ENCODE measurements around the gene ITGB4.
A peak's percentile ranks its signal among the peaks of the same experiment; 100 is the strongest.

ITGB4 gene

DNA sequence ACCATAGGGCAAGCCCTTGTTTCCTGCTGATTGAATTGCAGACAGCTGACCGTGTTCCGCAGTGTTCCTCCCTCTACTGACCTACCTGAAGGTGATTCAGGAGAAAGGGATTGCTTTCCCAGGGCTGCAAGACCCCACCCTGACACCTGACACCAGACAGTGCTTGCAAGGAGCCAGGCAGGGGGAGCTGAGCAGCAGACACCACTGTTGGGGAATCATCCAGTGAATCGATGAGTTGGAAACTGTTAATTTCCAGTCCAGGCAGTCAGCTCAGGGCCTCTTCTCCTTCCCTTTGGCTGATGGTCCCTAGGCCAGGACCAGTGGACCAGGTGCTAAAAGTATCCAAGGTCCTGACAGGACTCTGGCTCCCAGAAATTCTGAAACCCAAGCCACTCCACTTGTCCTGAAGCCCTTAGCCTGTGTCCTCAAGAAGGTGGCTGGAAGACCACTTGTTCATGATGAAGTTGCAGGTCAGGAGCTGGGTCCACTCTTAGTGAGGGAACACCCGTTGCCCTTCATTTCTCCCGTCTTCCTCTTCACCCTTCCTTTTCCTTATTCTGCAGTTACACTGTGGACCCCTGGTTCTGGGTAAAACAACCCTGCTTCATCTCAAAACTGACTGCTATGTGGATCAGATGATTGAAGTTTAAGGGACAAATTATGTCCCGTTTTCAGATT is 53.9 kb downstream of the ITGB4 start:
- H3K4me3 ChIP-seq (ENCODE audit: low read depth, low read length): no peak overlapping the region
- no peak for DNase-seq (ENCODE audit: low read depth)
- TF ChIP-seq, protein P1, sequence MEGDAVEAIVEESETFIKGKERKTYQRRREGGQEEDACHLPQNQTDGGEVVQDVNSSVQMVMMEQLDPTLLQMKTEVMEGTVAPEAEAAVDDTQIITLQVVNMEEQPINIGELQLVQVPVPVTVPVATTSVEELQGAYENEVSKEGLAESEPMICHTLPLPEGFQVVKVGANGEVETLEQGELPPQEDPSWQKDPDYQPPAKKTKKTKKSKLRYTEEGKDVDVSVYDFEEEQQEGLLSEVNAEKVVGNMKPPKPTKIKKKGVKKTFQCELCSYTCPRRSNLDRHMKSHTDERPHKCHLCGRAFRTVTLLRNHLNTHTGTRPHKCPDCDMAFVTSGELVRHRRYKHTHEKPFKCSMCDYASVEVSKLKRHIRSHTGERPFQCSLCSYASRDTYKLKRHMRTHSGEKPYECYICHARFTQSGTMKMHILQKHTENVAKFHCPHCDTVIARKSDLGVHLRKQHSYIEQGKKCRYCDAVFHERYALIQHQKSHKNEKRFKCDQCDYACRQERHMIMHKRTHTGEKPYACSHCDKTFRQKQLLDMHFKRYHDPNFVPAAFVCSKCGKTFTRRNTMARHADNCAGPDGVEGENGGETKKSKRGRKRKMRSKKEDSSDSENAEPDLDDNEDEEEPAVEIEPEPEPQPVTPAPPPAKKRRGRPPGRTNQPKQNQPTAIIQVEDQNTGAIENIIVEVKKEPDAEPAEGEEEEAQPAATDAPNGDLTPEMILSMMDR (IDR thresholded peaks at IDR 0.05; ENCODE audit: insufficient read depth, low read depth, low read length, missing control alignments): no peak

DNA sequence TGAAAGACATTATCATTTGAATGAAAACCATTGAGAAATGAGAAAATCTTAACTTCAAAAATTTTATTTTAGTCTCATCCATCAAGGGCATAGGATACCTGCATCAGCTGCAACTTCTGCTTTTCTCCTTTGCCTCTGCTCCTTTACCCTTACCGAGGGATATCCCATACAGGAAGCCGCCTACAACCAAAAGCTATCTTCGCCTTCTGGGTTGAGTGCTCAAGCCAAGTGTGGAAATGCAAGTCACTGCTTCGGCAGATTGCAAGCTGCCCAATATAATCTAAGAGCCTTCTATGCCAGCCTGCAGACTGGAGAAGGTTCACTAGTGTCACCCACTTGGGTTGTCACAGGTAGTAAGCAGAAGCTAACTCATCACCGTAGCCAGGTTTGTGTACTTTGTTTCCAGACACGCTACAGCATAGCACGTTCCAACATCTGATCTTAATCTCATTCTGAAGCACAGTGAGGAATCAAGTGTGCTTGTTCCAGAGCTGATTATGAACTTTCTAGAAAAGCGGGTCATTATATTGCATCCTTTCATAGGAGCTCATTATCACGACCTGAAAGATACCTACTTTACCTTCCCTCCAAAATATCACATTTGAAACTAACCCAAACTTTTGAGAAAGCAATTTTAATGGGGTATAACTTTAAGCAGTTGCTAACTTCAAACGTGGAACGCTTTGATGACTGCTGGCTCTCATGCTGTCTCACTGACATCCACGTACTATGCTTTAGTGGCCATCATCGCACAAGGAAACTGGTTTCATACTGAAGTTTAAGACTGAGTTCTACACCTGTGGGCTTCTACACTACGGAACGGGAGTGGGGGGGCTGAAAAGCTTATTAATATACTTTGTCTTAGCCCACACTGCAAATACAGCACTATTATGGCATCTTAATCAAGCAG is 55.4 kb downstream of the ITGB4 start:
- TF ChIP-seq, protein P1 (IDR thresholded peaks at IDR 0.05; ENCODE audit: insufficient read depth, low read depth, low read length, missing control alignments): no peak
- DNase-seq (ENCODE audit: low read depth): no peak
- H3K4me3 ChIP-seq (ENCODE audit: low read depth, low read length): no peak overlapping the region

DNA sequence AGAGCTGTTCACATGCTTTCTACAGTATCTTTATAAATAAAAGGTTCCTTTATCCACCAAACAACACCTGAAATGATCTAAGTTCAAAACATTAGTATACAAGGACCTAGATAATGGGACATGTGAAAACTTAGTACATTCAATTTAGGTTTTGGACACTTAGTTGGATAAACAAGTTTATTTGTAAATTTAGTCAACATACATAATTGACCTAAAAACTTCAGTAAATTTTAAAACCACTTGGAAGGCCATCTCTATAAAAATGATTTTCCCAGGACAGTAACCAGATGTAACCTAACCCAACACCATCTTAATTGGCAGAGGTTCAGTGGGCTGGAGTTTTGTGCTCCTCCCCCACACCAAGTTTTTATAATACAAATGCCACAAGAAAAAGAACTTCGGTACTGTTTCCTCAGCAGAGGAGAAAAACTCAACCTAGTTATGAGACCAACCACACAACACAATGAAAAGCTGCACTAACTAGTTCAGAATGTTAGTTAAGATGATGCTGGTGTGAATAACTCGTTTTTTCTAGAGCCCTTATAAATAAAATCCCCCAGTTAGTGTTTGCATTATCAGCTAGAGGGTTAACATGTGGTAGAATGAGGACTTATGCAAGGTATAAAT is 56.1 kb downstream of the ITGB4 start:
- no peak for DNase-seq (ENCODE audit: low read depth)
- peak overlapping the region; percentile 85 for H3K4me3 ChIP-seq (ENCODE audit: low read depth, low read length)
- TF ChIP-seq, protein P1 (IDR thresholded peaks at IDR 0.05; ENCODE audit: insufficient read depth, low read depth, low read length, missing control alignments): no peak

DNA sequence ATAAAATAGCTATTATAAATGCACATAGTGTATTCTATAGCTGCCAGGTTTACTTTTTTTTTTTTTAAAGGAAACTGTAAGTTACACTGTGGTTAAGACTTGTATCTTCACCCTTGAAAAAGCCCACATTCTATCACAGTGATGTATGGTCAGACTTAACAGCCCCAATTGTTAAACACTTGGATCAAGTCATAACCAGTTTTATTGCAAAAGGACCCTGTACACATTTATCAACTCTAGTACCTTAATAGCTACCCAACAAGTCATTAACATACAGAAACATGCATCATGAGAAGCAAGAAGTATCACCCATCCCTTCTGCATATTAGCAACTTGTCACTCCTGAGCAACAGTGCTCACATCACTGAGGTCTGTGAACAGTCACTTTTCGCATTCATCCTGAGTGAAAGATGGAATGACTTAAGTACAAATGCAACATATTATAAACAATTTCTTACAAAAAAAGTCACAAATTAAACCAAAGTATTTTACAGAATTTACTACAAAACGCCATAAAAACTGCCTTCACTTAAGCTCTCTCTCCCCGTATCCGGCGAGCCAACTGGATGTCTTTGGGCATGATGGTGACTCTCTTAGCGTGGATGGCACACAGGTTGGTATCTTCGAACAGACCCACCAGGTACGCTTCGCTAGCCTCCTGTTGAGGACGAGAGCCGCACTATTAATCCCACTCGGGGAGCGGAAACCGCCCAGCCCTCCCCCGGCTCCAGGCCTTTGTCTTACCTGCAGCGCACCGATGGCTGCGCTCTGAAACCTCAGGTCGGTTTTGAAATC is 57.0 kb downstream of the ITGB4 start:
- peak overlapping the region; percentile 85 for H3K4me3 ChIP-seq (ENCODE audit: low read depth, low read length)
- DNase-seq (ENCODE audit: low read depth): peak; percentile 49

DNA sequence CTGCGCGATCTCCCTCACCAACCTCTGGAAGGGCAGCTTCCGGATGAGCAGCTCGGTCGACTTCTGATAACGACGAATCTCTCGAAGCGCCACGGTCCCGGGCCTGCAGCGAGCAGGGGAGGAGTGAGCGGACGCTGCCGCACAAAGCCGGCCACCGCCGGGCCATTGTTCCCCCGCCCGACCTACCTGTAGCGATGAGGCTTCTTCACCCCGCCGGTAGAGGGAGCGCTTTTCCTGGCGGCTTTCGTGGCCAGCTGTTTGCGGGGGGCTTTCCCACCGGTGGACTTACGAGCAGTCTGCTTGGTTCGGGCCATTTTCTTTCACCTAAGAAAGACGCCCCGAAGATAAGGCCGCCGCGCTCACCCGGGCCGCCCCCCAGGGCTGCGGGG is 57.6 kb downstream of the ITGB4 start:
- peak; percentile 82 for DNase-seq (ENCODE audit: low read depth)
- TF ChIP-seq, protein P1 (IDR thresholded peaks at IDR 0.05; ENCODE audit: insufficient read depth, low read depth, low read length, missing control alignments): peak; percentile 66
- peak overlapping the region; percentile 85 for H3K4me3 ChIP-seq (ENCODE audit: low read depth, low read length)

DNA sequence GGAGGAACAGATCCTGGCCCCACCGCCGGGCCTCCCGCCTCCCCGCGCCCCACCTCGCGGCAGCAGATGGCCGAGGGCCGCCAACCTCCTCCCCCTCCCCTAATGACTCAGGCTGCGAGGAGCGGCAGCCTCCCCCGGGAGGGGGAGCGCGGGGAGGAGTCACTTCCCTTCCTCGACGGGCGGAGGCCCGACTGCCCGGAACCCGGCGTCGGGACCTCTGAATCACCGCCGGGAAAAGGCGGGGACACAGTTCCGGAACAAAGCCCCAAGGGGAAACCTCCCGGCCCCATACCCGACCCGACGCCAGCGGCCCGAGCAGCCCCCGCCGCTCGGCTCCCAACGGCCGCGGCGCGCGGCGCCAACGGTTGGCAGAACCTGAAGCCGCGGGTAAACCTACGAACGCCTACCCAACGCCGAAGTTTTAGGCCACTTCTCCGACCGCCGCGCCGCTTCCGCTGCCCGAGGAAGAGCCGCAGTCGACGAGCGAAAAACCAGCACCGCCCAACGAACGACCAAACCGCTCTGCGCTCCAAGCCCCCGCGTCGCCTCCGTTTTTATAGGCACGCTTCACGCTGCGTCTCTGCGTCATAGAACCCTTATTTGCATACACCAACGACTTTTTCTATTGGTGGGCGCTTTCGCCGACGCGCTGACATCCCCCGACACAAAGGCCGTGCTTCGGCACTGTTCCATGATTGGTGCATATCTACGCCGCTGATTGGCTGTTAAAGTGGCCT is 58.2 kb downstream of the ITGB4 start:
- TF ChIP-seq, protein P1 (IDR thresholded peaks at IDR 0.05; ENCODE audit: insufficient read depth, low read depth, low read length, missing control alignments): no peak
- DNase-seq (ENCODE audit: low read depth): peak; percentile 100
- H3K4me3 ChIP-seq (ENCODE audit: low read depth, low read length): peak overlapping the region; percentile 85
